Endodermal cell (in vitro differentiated cells): ENCODE data around the gene FAM124B. TPM values are rescaled to one million over a fixed set of nuclear protein-coding genes. Genes with fewer than 3 reads are reported as not detected.

Source experiments
- DNase-seq: peaks from one replicate; pipeline ENCODE4 v3.0.0-alpha.2; 2017
- H3K27ac ChIP-seq: 2 replicates; pipeline ENCODE4 v1.5.1; 2013; ENCODE audit warnings: mild to moderate bottlenecking, low read depth, low read length, moderate library complexity
- H3K27me3 ChIP-seq: 2 replicates; pipeline ENCODE4 v1.6.1; 2013; ENCODE audit warnings: mild to moderate bottlenecking, low read length, moderate library complexity; ENCODE audit not compliant: insufficient read depth, control insufficient read depth, poor library complexity, severe bottlenecking
- H3K36me3 ChIP-seq: 2 replicates; pipeline ENCODE4 v1.7.0; 2013; ENCODE audit warnings: mild to moderate bottlenecking, low read length, moderate library complexity; ENCODE audit not compliant: control insufficient read depth, insufficient read depth
- H3K4me1 ChIP-seq: one replicate; pipeline ENCODE4 v1.7.0; 2013; ENCODE audit warnings: low read length; ENCODE audit not compliant: control insufficient read depth, insufficient read depth
- H3K4me3 ChIP-seq: 2 replicates; pipeline ENCODE4 v1.5.1; 2013; ENCODE audit warnings: mild to moderate bottlenecking, low read length, moderate library complexity
- H3K9ac ChIP-seq: 2 replicates; pipeline ENCODE4 v1.6.1; 2013; ENCODE audit warnings: mild to moderate bottlenecking, low read length, moderate library complexity; ENCODE audit not compliant: poor library complexity, severe bottlenecking; ENCODE audit errors: extremely low read depth
- H3K9me3 ChIP-seq: 2 replicates; pipeline ENCODE4 v1.6.1; 2013; ENCODE audit warnings: mild to moderate bottlenecking, low read length, moderate library complexity; ENCODE audit not compliant: control insufficient read depth
- H3K27ac Mint-ChIP-seq: 2 replicates; pipeline ENCODE4 v1.8.0; 2020; ENCODE audit warnings: mixed read lengths
- H3K27me3 Mint-ChIP-seq: 2 replicates; pipeline ENCODE4 v1.8.0; 2021; ENCODE audit warnings: mild to moderate bottlenecking, mixed read lengths; ENCODE audit not compliant: insufficient read depth
- H3K36me3 Mint-ChIP-seq: 2 replicates; pipeline ENCODE4 v1.8.0; 2020; ENCODE audit warnings: low read depth, mixed read lengths
- H3K4me1 Mint-ChIP-seq: 2 replicates; pipeline ENCODE4 v1.8.0; 2020; ENCODE audit warnings: mixed read lengths
- H3K4me3 Mint-ChIP-seq: 2 replicates; pipeline ENCODE4 v1.8.0; 2020; ENCODE audit warnings: mild to moderate bottlenecking, moderate library complexity, mixed read lengths
- H3K9me3 Mint-ChIP-seq: 2 replicates; pipeline ENCODE4 v1.8.0; 2020; ENCODE audit warnings: mild to moderate bottlenecking, mixed read lengths
- CTCF ChIP-seq: fragments of 200-600 bp; sonication (generic); conservative IDR thresholded peaks from 2 replicates; pipeline ENCODE4 v1.5.0; 2021; ENCODE audit warnings: antibody characterized with exemption, mild to moderate bottlenecking
- WGBS, 2 experiments: methylation state at CpG; one replicate each; pipeline versions ENCODE4 v1.1.5 to v1.1.7; 2013; ENCODE audit warnings: missing lambda C conversion rate in 2 of 2, mixed read lengths in 1 of 2; ENCODE audit not compliant: insufficient coverage in 1 of 2, insufficient read length in 1 of 2; 5-methylcytosine and 5-hydroxymethylcytosine counted together
- total RNA-seq, 2 donors: library from RNA; stranded (reverse); fragmentation: NEBNext Ultra II Directional in 1 of 2; extraction: Animal tissue kit (Norgen Biotek cat#: 25700) in 1 of 2; gene quantifications; 2 replicates in 1 of 2; 3 replicates in 1 of 2; pipeline ENCODE4 v1.2.1, GENCODE V29; 2021

FAM124B gene
- total RNA-seq, 2 donors from 2014 or later = 0.58 to 1.2 TPM

GRCh38 chr2:224395620-224396390 lies 6.1 kb downstream of the FAM124B start:
- no peaks in the 10 kb centered on the region for H3K36me3 ChIP-seq
- no peak overlapping the region for H3K9ac ChIP-seq
- H3K9me3 ChIP-seq = no peaks in the 10 kb centered on the region
- TF ChIP-seq CTCF = no peak
- Mint-ChIP-seq H3K9me3 (peaks cover 10% of the 10 kb centered on the region), H3K4me3 (no peak overlapping the region), H3K36me3 (no peaks in the 10 kb centered on the region), H3K27me3 (no peaks in the 10 kb centered on the region), H3K4me1 (peaks cover 9% of the 10 kb centered on the region), H3K27ac (no peak overlapping the region)
- no peaks in the 10 kb centered on the region for H3K27me3 ChIP-seq
- H3K4me3 ChIP-seq = no peak overlapping the region
- DNase-seq = no peak
- no peaks in the 10 kb centered on the region for H3K4me1 ChIP-seq
- no peak overlapping the region for H3K27ac ChIP-seq
- WGBS, 2 experiments = 92 to 95% methylated on average over 3 to 9 of the region's 9 CpGs

GRCh38 chr2:224393157-224393872 lies 8.6 kb downstream of the FAM124B start:
- no peaks in the 10 kb centered on the region for H3K4me1 Mint-ChIP-seq
- Histone ChIP-seq H3K9ac (no peak overlapping the region), H3K9me3 (no peaks in the 10 kb centered on the region), H3K4me3 (no peak overlapping the region), H3K36me3 (no peaks in the 10 kb centered on the region), H3K27me3 (no peaks in the 10 kb centered on the region), H3K27ac (no peak overlapping the region), H3K4me1 (no peaks in the 10 kb centered on the region)
- DNase-seq = no peak
- H3K9me3 Mint-ChIP-seq = peaks cover 10% of the 10 kb centered on the region
- WGBS, 2 experiments = 96% methylated on average over 3 of the region's 3 CpGs; no CpG with 5 or more reads in 1 of the 2 experiments
- H3K4me3 Mint-ChIP-seq = no peak overlapping the region
- TF ChIP-seq CTCF = no peak
- no peaks in the 10 kb centered on the region for H3K27me3 Mint-ChIP-seq
- H3K27ac Mint-ChIP-seq = no peak overlapping the region
- no peaks in the 10 kb centered on the region for H3K36me3 Mint-ChIP-seq

GRCh38 chr2:224392545-224392944 lies 9.4 kb downstream of the FAM124B start:
- no peak overlapping the region for H3K27ac Mint-ChIP-seq
- Histone ChIP-seq H3K9me3 (no peaks in the 10 kb centered on the region), H3K27me3 (no peaks in the 10 kb centered on the region), H3K4me1 (no peaks in the 10 kb centered on the region), H3K9ac (no peak overlapping the region), H3K27ac (no peak overlapping the region), H3K36me3 (no peaks in the 10 kb centered on the region), H3K4me3 (no peak overlapping the region)
- H3K27me3 Mint-ChIP-seq = no peaks in the 10 kb centered on the region
- WGBS, 2 experiments = 97% methylated on average over 3 to 4 of the region's 4 CpGs
- no peak for TF ChIP-seq CTCF
- no peaks in the 10 kb centered on the region for H3K36me3 Mint-ChIP-seq
- no peaks in the 10 kb centered on the region for H3K4me1 Mint-ChIP-seq
- H3K4me3 Mint-ChIP-seq = no peak overlapping the region
- peaks cover 7% of the 10 kb centered on the region for H3K9me3 Mint-ChIP-seq
- DNase-seq = no peak
